Right ventricle myocardium superior (tissue), 1 donor: ENCODE data around the gene RNASE2. TPM values are rescaled to one million over a fixed set of nuclear protein-coding genes. Genes with fewer than 3 reads are reported as not detected.

Experiments
- total RNA-seq: library from RNA; stranded (reverse); fragmentation: NEBNext Ultra II Directional; extraction: Animal tissue kit (Norgen Biotek cat#: 25700); gene quantifications from one replicate; pipeline ENCODE4 v1.2.1, GENCODE V29; 2021
- donor health status: DM: no; HTN: yes; CAD: no; lungs with severe emphysema.

The RNASE2 gene
- total RNA-seq, 1 donor from 2014 or later, result 2.5 TPM

Other genes with a start within 250 kb of the RNASE2 start
- gene EDDM3A, start 209.6 kb upstream of the RNASE2 start, total RNA-seq, result not detected
- gene EDDM3B, start 187.1 kb upstream of the RNASE2 start, total RNA-seq, result not detected
- gene RNASE6, start 174.2 kb upstream of the RNASE2 start, total RNA-seq, result 6.4 TPM
- 317 TPM for gene RNASE1, start 152.6 kb upstream of the RNASE2 start, total RNA-seq
- gene RNASE3, start 64.1 kb upstream of the RNASE2 start, total RNA-seq, result not detected
- 41.7 TPM for gene METTL17, start 34.5 kb downstream of the RNASE2 start, total RNA-seq
- gene SLC39A2, start 43.8 kb downstream of the RNASE2 start, total RNA-seq, result not detected
- 327 TPM for gene NDRG2, start 69.6 kb downstream of the RNASE2 start, total RNA-seq
- 0.81 TPM for gene TPPP2, start 74.7 kb downstream of the RNASE2 start, total RNA-seq
- not detected for gene RNASE13, start 79.3 kb downstream of the RNASE2 start, total RNA-seq
- gene RNASE7, start 86.9 kb downstream of the RNASE2 start, total RNA-seq, result not detected
- gene RNASE8, start 102.3 kb downstream of the RNASE2 start, total RNA-seq, result not detected
- 21.2 TPM for gene ARHGEF40, start 114.8 kb downstream of the RNASE2 start, total RNA-seq
- 50.0 TPM for gene ZNF219, start 143.2 kb downstream of the RNASE2 start, total RNA-seq
- 0.43 TPM for gene TMEM253, start 145.6 kb downstream of the RNASE2 start, total RNA-seq
- not detected for gene OR5AU1, start 200.6 kb downstream of the RNASE2 start, total RNA-seq